Activated CD8-positive, alpha-beta memory T cell treated with anti-CD3 and anti-CD28 coated beads for 1 hour (primary cell): ENCODE measurements around the gene TACC3.
"Not testable (repeated sequence)": the region's sequence is repeated elsewhere in the genome, so short reads cannot be mapped to it uniquely, and the experiment has no call there.

Experiments
- DNase-seq, 2 donors: peaks; one replicate each; pipeline ENCODE4 v3.0.0-alpha.2; 2020; ENCODE audit warnings: low read depth in 1 of 2; ENCODE audit errors: extremely low read depth in 1 of 2

TACC3 gene

DNA sequence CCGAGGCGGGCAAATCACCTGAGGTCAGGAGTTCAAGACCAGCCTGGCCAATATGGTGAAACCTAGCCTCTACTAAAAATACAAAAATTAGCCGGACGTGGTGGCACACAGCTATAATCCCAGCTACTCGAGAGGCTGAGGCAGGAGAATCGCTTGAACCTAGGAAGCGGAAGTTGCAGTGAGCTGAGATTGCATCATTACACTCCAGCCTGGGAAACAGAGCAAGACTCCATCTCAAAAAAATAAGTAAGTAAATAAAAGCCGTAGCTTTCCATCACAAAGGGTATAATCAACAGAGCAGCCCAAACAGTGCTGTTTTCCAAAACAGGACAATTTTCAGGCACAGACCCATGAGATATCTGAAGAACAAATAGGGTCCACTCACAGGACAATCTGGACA is 19.6 kb upstream of the TACC3 start:
- not testable (repeated sequence) for DNase-seq

DNA sequence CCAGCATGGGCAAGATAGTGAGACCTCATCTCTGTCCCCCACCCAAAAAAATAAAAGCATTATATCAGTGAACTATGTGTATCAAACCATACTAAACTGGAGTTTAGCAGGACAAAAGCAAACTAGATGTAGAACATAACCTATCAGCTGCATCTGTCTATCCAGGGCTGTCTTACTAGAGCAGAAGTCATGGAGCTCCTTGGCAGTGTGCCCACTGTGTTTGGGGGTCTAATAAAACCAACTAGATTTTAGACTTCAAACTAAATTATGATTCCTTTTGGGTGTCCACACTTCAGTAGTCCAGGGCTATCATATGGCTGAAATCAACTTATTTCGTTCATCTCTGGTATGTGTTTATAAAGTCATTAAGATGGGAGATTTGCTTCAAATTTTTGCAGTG is 17.5 kb upstream of the TACC3 start:
- no peak for DNase-seq

DNA sequence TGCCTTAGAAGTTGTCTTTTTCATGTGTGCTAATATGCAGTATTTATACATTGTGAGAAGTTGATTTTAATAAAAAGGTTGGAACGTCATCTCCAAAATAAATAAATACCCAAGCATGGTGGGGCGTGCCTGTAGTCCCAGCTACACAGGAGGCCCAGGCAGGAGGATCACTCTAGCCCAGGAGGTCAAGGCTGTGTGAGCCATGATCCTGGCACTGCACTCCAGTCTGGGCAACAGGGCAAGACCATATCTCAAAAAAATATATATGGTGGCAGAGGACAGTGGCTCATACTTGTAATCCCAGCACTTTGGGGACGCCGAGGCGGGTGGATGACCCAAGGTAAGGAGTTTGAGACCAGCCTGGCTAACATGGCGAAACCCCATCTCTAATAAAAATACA is 15.6 kb upstream of the TACC3 start:
- DNase-seq: no peak

DNA sequence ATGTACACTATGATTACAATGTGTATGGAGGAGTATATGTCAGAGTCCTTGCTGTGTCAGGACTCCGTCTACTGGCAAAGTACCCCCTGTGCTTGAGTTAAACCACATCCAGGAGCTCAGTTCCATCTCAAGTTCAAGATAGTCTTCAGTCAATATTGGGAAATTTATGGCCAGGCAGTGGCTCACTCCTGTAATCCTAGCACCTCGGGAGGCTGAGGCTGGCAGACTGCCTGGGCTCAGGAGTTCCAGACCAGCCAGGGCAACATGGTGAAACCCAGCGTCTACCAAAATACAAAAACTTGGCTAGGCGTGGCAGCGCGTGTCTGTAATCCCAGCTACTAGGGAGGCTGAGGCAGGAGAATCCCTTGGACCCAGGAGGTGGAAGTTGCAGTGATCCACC is 15.0 kb upstream of the TACC3 start:
- DNase-seq: no peak

GRCh38 chr4:1708581-1708980 is 12.7 kb upstream of the TACC3 start:
- DNase-seq: no peak

DNA sequence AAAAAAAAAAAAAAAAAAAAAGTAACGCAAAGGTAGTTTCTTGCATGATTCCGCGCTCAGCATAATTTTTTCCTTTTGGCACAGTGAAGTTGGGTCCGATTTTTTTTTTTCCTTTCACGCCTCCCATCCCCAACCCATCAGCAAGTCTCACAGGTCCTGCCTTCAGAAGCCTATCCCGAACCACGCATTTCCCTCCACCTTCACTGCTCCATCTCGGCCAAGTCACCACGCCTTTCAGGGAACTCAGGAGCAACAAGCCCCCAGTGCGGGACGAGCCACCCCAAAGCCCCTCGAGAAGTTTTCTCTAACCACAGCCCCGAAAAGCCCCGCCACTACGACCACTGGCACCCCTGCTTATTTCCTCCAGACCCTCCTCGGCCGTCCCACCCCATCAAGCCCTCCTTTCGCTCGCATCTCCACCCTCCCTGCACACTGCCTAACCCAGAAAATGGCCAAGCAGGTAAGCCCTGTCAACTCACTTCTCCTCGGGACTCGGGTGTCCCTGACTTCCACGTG is 10.2 kb upstream of the TACC3 start:
- no peak for DNase-seq

DNA sequence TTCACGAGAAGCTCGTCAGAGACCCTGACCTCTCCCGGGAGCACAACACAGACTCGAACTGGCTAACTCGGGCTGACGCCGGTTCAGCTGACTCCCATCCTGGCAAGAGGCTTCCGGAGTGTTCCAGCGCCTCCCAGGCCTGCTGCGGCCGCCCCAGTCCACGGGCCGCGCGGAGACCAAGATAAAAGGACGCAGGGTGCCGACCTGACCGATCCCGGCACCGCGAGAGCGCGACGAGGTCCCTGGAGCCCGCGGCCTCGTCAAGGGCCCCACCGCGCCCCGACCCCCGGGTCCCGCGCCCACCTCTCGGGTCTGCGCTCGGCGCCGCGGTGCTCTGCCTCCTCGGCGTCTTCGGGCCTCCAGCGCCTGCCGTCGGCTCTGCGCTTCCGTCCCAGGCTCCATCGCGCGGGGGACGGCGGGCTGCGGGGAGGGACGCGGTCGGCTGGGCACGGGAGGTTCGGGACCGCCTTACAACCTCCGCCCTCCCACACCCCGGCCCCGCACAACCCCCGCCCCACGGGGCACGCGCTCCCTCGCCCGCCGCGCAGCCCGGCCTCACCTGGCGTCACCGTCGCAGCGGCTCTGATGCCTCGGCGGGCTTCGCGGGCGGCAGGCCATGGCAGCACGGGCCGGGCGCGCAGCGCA is 9.6 kb upstream of the TACC3 start:
- no peak for DNase-seq

GRCh38 chr4:1712216-1713002 is 8.9 kb upstream of the TACC3 start, which contains the start of gene SLBP:
SLBP (minus strand) TSS chr4:1712319; CDS start chr4:1712188, 131 bp downstream.
- DNase-seq: peak; percentile 95 to 97

DNA sequence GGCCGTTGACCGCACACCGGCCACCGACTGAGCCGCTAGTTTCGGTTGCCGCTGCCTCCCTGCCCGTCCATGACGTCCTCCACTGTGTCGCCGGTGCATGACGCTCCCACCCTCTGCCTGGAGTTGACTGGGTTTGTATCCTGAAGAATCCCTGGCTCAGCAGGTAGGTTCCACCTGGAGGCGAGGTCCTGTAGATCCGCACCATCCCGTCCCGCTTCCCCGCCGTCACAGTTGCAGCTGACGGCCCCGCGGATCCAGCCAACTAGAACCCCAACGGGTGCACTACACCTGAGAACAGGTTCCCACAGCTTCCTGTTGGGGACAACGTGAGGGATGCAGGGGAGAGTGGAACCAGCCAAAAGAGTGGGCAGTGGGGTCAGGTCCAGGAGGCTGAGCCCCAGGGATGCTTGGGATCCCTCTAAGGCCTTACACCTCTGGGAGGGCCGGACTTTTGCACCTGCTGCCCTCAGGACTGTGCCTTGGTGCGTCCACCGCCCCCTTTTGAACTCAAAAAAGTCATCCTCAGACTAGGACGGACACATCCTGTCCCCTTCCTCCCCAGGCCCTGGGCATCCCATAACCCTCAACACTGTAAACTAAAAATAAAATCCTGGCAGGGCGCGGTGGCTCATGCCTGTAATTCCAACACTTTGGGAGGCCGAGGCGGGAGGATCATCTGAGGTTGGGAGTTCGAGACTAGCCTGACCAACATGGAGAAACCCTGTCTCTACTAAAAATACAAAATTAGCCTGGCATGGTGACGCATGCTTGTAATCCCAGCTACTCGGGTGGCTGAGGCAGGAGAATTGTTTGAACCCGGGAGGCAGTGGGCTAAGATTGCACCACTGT is 8.1 kb upstream of the TACC3 start:
- DNase-seq: no peak

- DNase-seq: no peak
Observed at GRCh38 chr4:1714303-1715001, 6.9 kb upstream of the TACC3 start.

- DNase-seq: no peak
Observed at GRCh38 chr4:1715002-1715758, 6.1 kb upstream of the TACC3 start.

- no peak for DNase-seq
Observed at GRCh38 chr4:1716065-1716945, 5.0 kb upstream of the TACC3 start.

DNA sequence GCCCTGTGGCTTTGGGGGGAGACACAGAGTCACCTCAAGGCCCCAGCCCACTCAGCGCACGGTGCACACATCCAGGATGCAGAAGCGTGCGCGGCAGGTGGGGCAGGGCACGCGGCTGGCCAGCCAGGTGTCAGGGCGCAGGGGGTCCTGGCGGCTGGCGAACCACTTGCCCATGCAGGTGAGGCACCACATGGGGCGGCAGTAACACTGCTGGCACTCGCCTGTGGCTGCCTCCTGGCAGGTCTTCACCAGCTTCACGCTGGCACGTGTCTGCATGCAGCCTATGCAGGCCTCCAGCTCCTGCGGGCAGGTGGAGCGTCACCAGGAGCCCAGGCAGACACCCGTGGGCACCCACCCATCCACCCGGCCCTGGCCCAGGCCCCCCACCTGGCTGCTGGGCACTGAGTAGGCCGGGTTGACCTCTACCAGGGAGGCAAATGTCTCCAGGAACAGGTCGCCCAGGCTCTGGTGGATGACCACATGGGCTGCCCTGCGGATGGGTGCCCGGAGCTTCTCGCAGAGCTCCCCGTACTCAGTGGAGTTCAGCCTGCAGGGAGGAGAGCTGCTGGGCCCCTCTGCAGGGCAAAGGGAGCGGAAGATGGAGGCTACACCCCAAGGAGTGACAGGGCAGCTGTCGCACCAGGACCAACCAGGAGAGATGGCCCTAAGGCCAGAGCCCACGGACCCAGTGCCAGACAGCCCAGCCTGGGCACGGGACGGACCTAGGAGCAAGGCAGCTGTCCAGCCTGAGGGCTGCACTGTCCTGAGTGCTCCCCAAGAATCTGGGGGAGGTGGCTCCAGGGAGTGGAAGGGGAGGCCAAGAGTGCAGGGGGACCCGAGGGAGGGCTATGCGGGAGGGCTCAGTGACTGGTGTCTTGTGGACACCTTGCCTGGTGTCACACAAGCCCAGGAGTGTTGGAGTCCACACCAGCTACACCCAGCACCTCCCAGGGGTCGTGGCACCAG is 3.9 kb upstream of the TACC3 start:
- no peak for DNase-seq

DNA sequence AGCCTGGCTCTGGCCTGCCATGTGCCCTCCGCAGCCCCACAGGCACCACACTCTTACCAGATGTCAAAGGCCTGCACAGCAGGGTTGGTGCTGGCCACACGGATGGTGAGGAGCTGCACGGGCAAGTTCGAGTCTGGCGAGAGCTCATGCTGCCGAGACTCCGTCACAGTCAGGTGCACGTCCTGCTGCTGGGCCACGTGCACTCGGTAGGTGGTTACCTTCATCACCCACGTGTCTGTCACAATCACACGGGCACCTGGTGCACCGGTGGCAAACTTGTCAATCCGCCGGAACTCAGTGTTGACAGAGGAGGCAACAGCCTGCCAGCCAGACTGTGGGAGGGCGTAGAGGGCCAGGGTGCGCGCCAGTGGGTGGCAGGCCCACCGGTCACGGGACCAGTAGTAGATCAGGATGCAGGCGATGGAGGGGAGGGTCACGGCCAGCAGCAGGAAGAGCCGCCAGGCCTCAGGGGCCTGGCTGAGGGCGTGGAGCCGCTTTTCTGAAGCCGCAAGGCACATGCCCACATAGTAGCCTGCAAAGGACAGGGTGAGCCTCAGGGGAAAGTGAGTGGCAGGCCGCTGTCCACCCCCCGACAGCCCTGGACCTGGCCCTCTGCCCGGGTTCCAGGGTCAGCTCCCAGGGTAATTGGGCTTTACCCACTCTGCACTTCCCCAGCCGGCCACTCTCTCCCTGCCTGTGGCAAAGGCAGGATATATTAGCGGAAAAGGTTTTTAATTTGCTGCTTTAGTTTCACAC is 3.0 kb upstream of the TACC3 start:
- DNase-seq: no peak

DNA sequence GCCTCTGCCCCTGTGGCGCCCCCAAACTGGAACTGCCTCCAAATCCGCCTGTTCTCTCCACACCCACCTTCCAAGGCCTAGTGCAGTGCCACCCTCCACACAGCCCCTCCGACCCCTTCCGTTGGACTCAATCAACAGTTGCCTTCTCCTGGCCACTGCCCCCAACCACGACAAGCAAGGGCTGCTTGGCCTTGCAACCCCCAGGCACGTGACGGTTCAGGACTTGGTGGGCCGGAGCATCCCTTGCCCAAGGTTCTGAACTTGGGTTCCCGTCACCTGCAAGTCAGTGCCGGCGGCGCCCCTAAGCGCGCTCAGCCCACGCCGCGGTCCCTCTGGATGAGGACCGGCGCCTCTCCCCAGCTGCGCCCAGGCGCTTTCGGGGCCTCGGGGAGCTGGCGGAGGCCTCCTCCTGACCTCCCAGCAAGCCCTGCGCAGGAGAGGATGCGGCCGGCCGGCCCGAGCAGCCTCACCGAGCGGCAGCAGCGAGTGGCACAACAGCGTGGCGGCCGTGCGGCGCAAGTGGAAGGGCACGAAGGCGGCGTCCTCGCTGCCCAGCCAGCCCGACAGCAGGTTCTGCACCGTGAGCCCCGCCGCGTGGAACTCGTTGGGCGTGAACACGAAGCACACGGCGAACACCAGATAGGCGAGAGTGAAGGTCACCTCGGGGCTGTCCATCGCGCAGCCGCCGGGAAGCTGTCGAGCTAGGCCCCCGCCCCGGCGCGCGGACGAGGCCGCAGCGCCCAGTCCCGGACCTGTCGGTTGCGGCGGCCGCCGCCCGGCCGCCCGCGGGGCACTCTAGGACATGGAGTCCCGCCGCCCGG is 948 bp upstream of the TACC3 start:
- DNase-seq: peak in 1 of 2 donors; percentile 26
